Spleen (tissue), 11 donors: Measurements from ENCODE around the gene PDCD11. TPM values are rescaled to one million over a fixed set of nuclear protein-coding genes. Genes with fewer than 3 reads are reported as not detected.

Experiments
- DNase-seq: peaks from one replicate; pipeline ENCODE4 v3.0.0-alpha.2; 2020
- H3K27ac ChIP-seq, 8 donors: fragments of 200-600 bp; sonication (generic) in 7 of 8; 1 replicate in 4 of 8; 2 replicates in 4 of 8; pipeline versions ENCODE4 v1.5.0 to v1.8.0; 2016 to 2021; ENCODE audit warnings: inconsistent platforms in 4 of 8, mild to moderate bottlenecking in 4 of 8, moderate library complexity in 1 of 8
- H3K27me3 ChIP-seq, 7 donors: fragments of 200-600 bp; sonication (generic) in 6 of 7; replicated peaks in 1 of 7; 1 replicate in 4 of 7; 2 replicates in 3 of 7; pipeline versions ENCODE4 v1.5.0 to v1.8.0; 2016 to 2021; ENCODE audit warnings: inconsistent platforms in 3 of 7, mild to moderate bottlenecking in 1 of 7
- H3K36me3 ChIP-seq, 6 donors: fragments of 200-600 bp; sonication (generic) in 5 of 6; 1 replicate in 4 of 6; 2 replicates in 2 of 6; pipeline versions ENCODE4 v1.5.0 to v1.8.0; 2016 to 2021; ENCODE audit warnings: inconsistent platforms in 2 of 6
- H3K4me1 ChIP-seq, 6 donors: fragments of 200-600 bp; sonication (generic) in 5 of 6; 1 replicate in 3 of 6; 2 replicates in 3 of 6; pipeline versions ENCODE4 v1.5.0 to v1.8.0; 2016 to 2021; ENCODE audit warnings: inconsistent platforms in 3 of 6
- H3K4me3 ChIP-seq, 8 donors: fragments of 200-600 bp; sonication (generic) in 7 of 8; 1 replicate in 4 of 8; 2 replicates in 4 of 8; pipeline versions ENCODE4 v1.5.0 to v1.8.0; 2016 to 2021; ENCODE audit warnings: inconsistent platforms in 4 of 8, mild to moderate bottlenecking in 4 of 8, moderate library complexity in 2 of 8
- H3K9me3 ChIP-seq, 8 donors: fragments of 200-600 bp; sonication (generic) in 7 of 8; 1 replicate in 4 of 8; 2 replicates in 4 of 8; pipeline versions ENCODE4 v1.5.0 to v1.8.0; 2016 to 2021; ENCODE audit warnings: inconsistent platforms in 4 of 8
- CTCF ChIP-seq, 11 experiments: fragments of 200-600 bp in 7 of 11; fragments of 450-650 bp in 4 of 11; sonication (generic) in 4 of 11; IDR thresholded peaks in 8 of 11; conservative IDR thresholded peaks in 3 of 11; 1 replicate in 7 of 11; 2 replicates in 4 of 11; pipeline versions ENCODE4 v1.4.0 to v1.8.0; 2016 to 2021; ENCODE audit warnings: antibody characterized with exemption in 11 of 11, inconsistent platforms in 4 of 11, mild to moderate bottlenecking in 1 of 11
- POLR2A ChIP-seq, 3 donors: fragments of 450-650 bp; IDR thresholded peaks; one replicate each; pipeline ENCODE4 v1.5.1; 2017; ENCODE audit warnings: antibody characterized with exemption in 3 of 3, mild to moderate bottlenecking in 1 of 3
- POLR2AphosphoS5 ChIP-seq, 3 donors: sonication (generic); formaldehyde crosslinking; IDR thresholded peaks; one replicate each; pipeline ENCODE4 v1.5.1; 2017; ENCODE audit warnings: antibody characterized with exemption in 3 of 3
- WGBS, 5 donors: extraction: QIAGEN DNeasy Blood & Tissue Kit in 3 of 5; methylation state at CpG; one replicate each; pipeline versions ENCODE4 v1.1.5 to v1.1.7; 2013 to 2018; 5-methylcytosine and 5-hydroxymethylcytosine counted together
- intact Hi-C: fragments of 100-400 bp; cut with DNase I; formaldehyde crosslinking; loops from one replicate; pipeline ENCODE4 v1.15.0; 2023; ENCODE audit warnings: low total_unique reads
- polyA plus RNA-seq, 3 donors: library from polyadenylated mRNA; stranded (reverse); fragments of 200-250 nt; gene quantifications; one replicate each; pipeline ENCODE4 v1.2.1, GENCODE V29; 2013
- total RNA-seq, 7 donors: library from RNA; depleted of rRNA in 3 of 7; stranded (reverse); fragments of >200 nt in 3 of 7; fragmentation: NEBNext Ultra II Directional in 4 of 7; extraction: Animal tissue kit (Norgen Biotek cat#: 25700) in 4 of 7; gene quantifications; one replicate each; pipeline versions ENCODE4 v1.1.0 to v1.2.1, GENCODE V29; 2016 to 2021
- donor health status: healthy with polysubstance abuse.
- donor health status: DM: no; HTN: no; CAD: no; lungs with moderate emphysema.
- donor health status: DM: no; HTN: no; CAD: no.
- donor health status: Bipolar disorder and iron deficiency.
- donor health status: healthy.
- donor health status: DM: no; HTN: no; CAD: no.
- donor health status: DM: yes; HTN: yes; CAD: no.

PDCD11 gene
- total and polyA plus RNA-seq, 10 donors: 13.9 to 41.9 (median 22.7) TPM

- no peak overlapping the region for H3K27ac ChIP-seq
- no peaks in the 10 kb centered on the region for H3K36me3 ChIP-seq
- WGBS, 5 donors: 93 to 98% (median 96%) methylated on average over 29 to 39 of the region's 39 CpGs
- no peak for TF ChIP-seq CTCF (IDR thresholded peaks at IDR 0.05 in 8 of 11, conservative IDR thresholded peaks at IDR 0.05 in 3 of 11)
- no peak for TF ChIP-seq POLR2AphosphoS5 (IDR thresholded peaks at IDR 0.05)
- no peak for TF ChIP-seq POLR2A (IDR thresholded peaks at IDR 0.05)
- intact Hi-C loops: no loop called here
- H3K4me3 ChIP-seq: no peak overlapping the region
- H3K4me1 ChIP-seq: peaks cover 0 to 26% (median 7%) of the 10 kb centered on the region in 6 donors
- no peaks in the 10 kb centered on the region for H3K9me3 ChIP-seq
- no peaks in the 10 kb centered on the region for H3K27me3 ChIP-seq
- no peak for DNase-seq
These were observed 61.6 kb downstream of the PDCD11 start for GRCh38 chr10:103457896-103458583.

- Histone ChIP-seq H3K9me3 (no peaks in the 10 kb centered on the region), H3K4me1 (peaks cover 0 to 22% (median 6%) of the 10 kb centered on the region in 6 donors), H3K27me3 (no peaks in the 10 kb centered on the region), H3K4me3 (no peak within 1 kb of the TSS), H3K36me3 (no peaks in the 10 kb centered on the region), H3K27ac (no peak within 1 kb of the TSS)
- no peak for DNase-seq
- 47 to 78% (median 62%) methylated on average over 3 to 9 of the region's 9 CpGs for WGBS, 5 donors
- intact Hi-C loops: no loop called here
- TF ChIP-seq POLR2AphosphoS5 (IDR thresholded peaks at IDR 0.05) (no peak), POLR2A (IDR thresholded peaks at IDR 0.05) (no peak), CTCF (IDR thresholded peaks at IDR 0.05 in 8 of 11, conservative IDR thresholded peaks at IDR 0.05 in 3 of 11) (no peak)
These were observed 62.3 kb downstream of the PDCD11 start, which contains the start of gene CALHM1 for GRCh38 chr10:103458720-103459119. Gene CALHM1 (minus strand): TSS chr10:103458900. CDS start chr10:103458751, 149 bp downstream.

- Histone ChIP-seq H3K9me3 (no peaks in the 10 kb centered on the region), H3K4me1 (peaks cover 0 to 19% (median 6%) of the 10 kb centered on the region in 6 donors), H3K27ac (no peak overlapping the region), H3K27me3 (no peaks in the 10 kb centered on the region), H3K36me3 (no peaks in the 10 kb centered on the region), H3K4me3 (no peak overlapping the region)
- intact Hi-C loops: no loop called here
- TF ChIP-seq POLR2AphosphoS5 (IDR thresholded peaks at IDR 0.05) (no peak), CTCF (IDR thresholded peaks at IDR 0.05 in 8 of 11, conservative IDR thresholded peaks at IDR 0.05 in 3 of 11) (no peak), POLR2A (IDR thresholded peaks at IDR 0.05) (no peak)
- WGBS, 5 donors: 64 to 81% (median 71%) methylated on average over 2 to 4 of the region's 4 CpGs
- DNase-seq: no peak
These were observed 63.2 kb downstream of the PDCD11 start for GRCh38 chr10:103459615-103460014.

- intact Hi-C loops: no loop called here
- 78 to 90% (median 86%) methylated on average over 4 of the region's 4 CpGs for WGBS, 5 donors
- no peak for DNase-seq
These were observed 67.1 kb downstream of the PDCD11 start for GRCh38 chr10:103463499-103463898.

More at GRCh38 chr10:103463499-103463898, 67.1 kb downstream of the PDCD11 start:
- no peaks in the 10 kb centered on the region for H3K9me3 ChIP-seq
- H3K36me3 ChIP-seq: no peaks in the 10 kb centered on the region
- H3K27ac ChIP-seq: no peak overlapping the region
- H3K4me3 ChIP-seq: no peak overlapping the region
- H3K4me1 ChIP-seq: peaks cover 0 to 32% (median 20%) of the 10 kb centered on the region in 6 donors
- TF ChIP-seq CTCF (IDR thresholded peaks at IDR 0.05 in 8 of 11, conservative IDR thresholded peaks at IDR 0.05 in 3 of 11): no peak
- TF ChIP-seq POLR2AphosphoS5 (IDR thresholded peaks at IDR 0.05): no peak
- TF ChIP-seq POLR2A (IDR thresholded peaks at IDR 0.05): no peak
- no peaks in the 10 kb centered on the region for H3K27me3 ChIP-seq
